ENCODE measurements around the gene NLRP6. TPM values are rescaled to one million over a fixed set of nuclear protein-coding genes. Genes with fewer than 3 reads are reported as not detected.

The NLRP6 gene
- polyA plus RNA-seq, 2 of the 4 experiments (the other 2 are of a cell fraction): 0.03 TPM; not detected in 1

GRCh38 chr11:290621-291231 is 12.5 kb downstream of the NLRP6 start:
- TF ChIP-seq SREBF2 (IDR thresholded peaks at IDR 0.05): no peak
- TF ChIP-seq HOXB5 (CRISPR knock-in tag; IDR thresholded peaks at IDR 0.05): no peak
- no peak for TF ChIP-seq FOSB (CRISPR knock-in tag; IDR thresholded peaks at IDR 0.05)
- TF ChIP-seq HOXA7 (CRISPR knock-in tag; IDR thresholded peaks at IDR 0.05): no peak
- no peak for TF ChIP-seq ZC3H11A (IDR thresholded peaks at IDR 0.05)
- TF ChIP-seq GATA3 (IDR thresholded peaks at IDR 0.05; ENCODE audit: borderline replicate concordance): no peak
- no peak for TF ChIP-seq BHLHE40 (IDR thresholded peaks at IDR 0.05; ENCODE audit: low read depth, low read length)
- TF ChIP-seq KDM1A (IDR thresholded peaks at IDR 0.05; ENCODE audit: low read depth): no peak
- TF ChIP-seq PBX3 (IDR thresholded peaks at IDR 0.05): no peak

GRCh38 chr11:291281-292210 is 13.3 kb downstream of the NLRP6 start:
- 93% methylated on average over 37 of the region's 44 CpGs for WGBS (ENCODE audit: missing lambda C conversion rate)
- no peak for DNase-seq (ENCODE audit: low read depth in 1 of 2, low spot score in 1 of 2)
- CTCF ChIA-PET: interaction anchor here (0.9 to 8.7 kb wide), 4 partner anchors 10 to 41 kb away, joined by 3 to 49 read pairs (median 4); partner anchors contain the start of gene IFITM2

More at GRCh38 chr11:290621-291231, 12.5 kb downstream of the NLRP6 start:
- DNase-seq (ENCODE audit: low read depth in 1 of 2, low spot score in 1 of 2) (no peak), ATAC-seq (no peak), FAIRE-seq (no peak)
- ChIA-PET POLR2A (interaction anchor here (0.9 kb wide), 1 partner anchor 83 kb away, joined by 3 read pairs; the partner anchor contains the start of genes BET1L and RIC8A), CTCF (interaction anchor here (0.9 to 8.7 kb wide), 3 partner anchors 16 to 40 kb away, joined by 3 to 49 read pairs (median 4); partner anchors contain the start of gene IFITM2)
- Histone ChIP-seq H3K4me1 (peaks cover 5% of the 10 kb centered on the region; the same call in 1 of the 3 replicates), H3K4me3 (no peak overlapping the region), H3K9me3 (no peaks in the 10 kb centered on the region), H3K4me2 (no peak overlapping the region), H3K27ac (no peak overlapping the region; a peak in 1 of 6 replicates)
- 95% methylated on average over 9 of the region's 13 CpGs for WGBS (ENCODE audit: missing lambda C conversion rate)

More at GRCh38 chr11:291281-292210, 13.3 kb downstream of the NLRP6 start:
- Histone ChIP-seq H3K9me3 (no peaks in the 10 kb centered on the region), H3K4me3 (no peak overlapping the region), H3K4me1 (peaks cover 5% of the 10 kb centered on the region; the same call in 1 of the 3 replicates), H3K4me2 (no peak overlapping the region), H3K27ac (no peak overlapping the region)
- no peak for FAIRE-seq
- POLR2A ChIA-PET: interaction anchor here (0.9 kb wide), 1 partner anchor 84 kb away, joined by 3 read pairs; the partner anchor contains the start of genes BET1L and RIC8A
- ATAC-seq: no peak
- no peak for TF ChIP-seq HEYL (CRISPR knock-in tag; IDR thresholded peaks at IDR 0.05)
- no peak for TF ChIP-seq E2F6 (IDR thresholded peaks at IDR 0.05; ENCODE audit: borderline replicate concordance, low read depth)
- TF ChIP-seq HOXB5 (CRISPR knock-in tag; IDR thresholded peaks at IDR 0.05): no peak
- TF ChIP-seq HMGXB4 (CRISPR knock-in tag; IDR thresholded peaks at IDR 0.05; ENCODE audit: borderline replicate concordance): no peak
- TF ChIP-seq SREBF2 (IDR thresholded peaks at IDR 0.05): no peak
- no peak for TF ChIP-seq RARB (CRISPR knock-in tag; IDR thresholded peaks at IDR 0.05)
- no peak for TF ChIP-seq ZC3H11A (IDR thresholded peaks at IDR 0.05)
- TF ChIP-seq EP300 (IDR thresholded peaks at IDR 0.05): no peak
- TF ChIP-seq REST (IDR thresholded peaks at IDR 0.05): no peak
- TF ChIP-seq ESRRA (IDR thresholded peaks at IDR 0.05; ENCODE audit: borderline replicate concordance, low read length): no peak
- no peak for TF ChIP-seq JUN (IDR thresholded peaks at IDR 0.05)

Data from A549 (cell line).